A673 (cell line): Measurements from ENCODE around the gene TAF7. TPM values are rescaled to one million over a fixed set of nuclear protein-coding genes. Genes with fewer than 3 reads are reported as not detected.
A peak's percentile ranks its signal among the peaks of the same experiment; 100 is the strongest.
"Not testable (repeated sequence)": the region's sequence is repeated elsewhere in the genome, so short reads cannot be mapped to it uniquely, and the experiment has no call there.

Experiments used
- BruUV-seq: library from RNA; stranded (reverse); fragments of 400-500 nt; replicated peaks from 2 replicates; lab custom pipeline; 2021; lab: Mats Ljungman, UMichigan
- CTCF ChIA-PET: fragments of 300-600 bp; sonication (Branson Sonifier 250); formaldehyde crosslinking; loops from one replicate; lab custom pipeline; 2022; ENCODE audit warnings: antibody characterized with exemption; lab: Charles Lee
- POLR2A ChIA-PET: fragments of 300-600 bp; sonication (Branson Sonifier 250); formaldehyde crosslinking; loops from one replicate; lab custom pipeline; 2022; ENCODE audit warnings: antibody characterized with exemption; ENCODE audit not compliant: low non-redundant PET; lab: Charles Lee
- DNase-seq: peaks from one replicate; pipeline ENCODE4 v3.0.0-alpha.2; 2015; ENCODE audit warnings: low spot score
- H3K27ac ChIP-seq: fragments of 200-600 bp; sonication (generic); 2 replicates; pipeline ENCODE4 v1.5.1; 2016; ENCODE audit warnings: mixed run types, low read depth, mild to moderate bottlenecking, mixed read lengths, antibody characterized with exemption, low read length; ENCODE audit not compliant: poor library complexity, severe bottlenecking
- H3K27me3 ChIP-seq: fragments of 200-600 bp; sonication (generic); replicated peaks from 2 replicates; pipeline ENCODE4 v1.6.1; 2017; ENCODE audit warnings: mixed run types, low read depth, mild to moderate bottlenecking, mixed read lengths, antibody characterized with exemption, low read length; ENCODE audit not compliant: insufficient read depth, poor library complexity
- H3K36me3 ChIP-seq: fragments of 200-600 bp; sonication (generic); 2 replicates; pipeline ENCODE4 v1.6.1; 2016; ENCODE audit warnings: mixed run types, mild to moderate bottlenecking, mixed read lengths, antibody characterized with exemption, low read length; ENCODE audit not compliant: insufficient read depth, poor library complexity, severe bottlenecking
- H3K4me1 ChIP-seq: fragments of 200-600 bp; sonication (generic); 2 replicates; pipeline ENCODE4 v1.6.1; 2017; ENCODE audit warnings: mixed run types, mild to moderate bottlenecking, mixed read lengths, antibody characterized with exemption, low read length; ENCODE audit not compliant: insufficient read depth, poor library complexity, severe bottlenecking
- H3K4me3 ChIP-seq: fragments of 200-600 bp; sonication (generic); 2 replicates; pipeline ENCODE4 v1.5.1; 2016; ENCODE audit warnings: low read depth, mixed run types, mild to moderate bottlenecking, mixed read lengths, low read length; ENCODE audit not compliant: poor library complexity, severe bottlenecking
- H3K9me3 ChIP-seq: fragments of 200-600 bp; sonication (generic); 2 replicates; pipeline ENCODE4 v1.6.1; 2016; ENCODE audit warnings: mixed run types, low read depth, mild to moderate bottlenecking, mixed read lengths, antibody characterized with exemption, low read length; ENCODE audit not compliant: poor library complexity, severe bottlenecking
- CTCF ChIP-seq: fragments of 300-800, 200-600 bp; sonication (generic); conservative IDR thresholded peaks from 2 replicates; pipeline ENCODE4 v1.5.1; 2017; ENCODE audit warnings: low read depth, mild to moderate bottlenecking, antibody characterized with exemption, low read length, moderate library complexity, mixed read lengths
- EZH2 ChIP-seq: fragments of 200-600 bp; sonication (generic); IDR thresholded peaks from 2 replicates; pipeline ENCODE4 v1.6.1; 2017; ENCODE audit warnings: borderline replicate concordance, low read depth, mild to moderate bottlenecking, mixed read lengths, antibody characterized with exemption, low read length; ENCODE audit not compliant: poor library complexity, severe bottlenecking
- intact Hi-C: fragments of 100-400 bp; cut with micrococcal nuclease; formaldehyde crosslinking; loops from one replicate; pipeline ENCODE4 v1.10.0; 2022; ENCODE audit not compliant: unreplicated experiment
- total RNA-seq: library from RNA; stranded (reverse); gene quantifications from 2 replicates; pipeline ENCODE4 v1.2.3, GENCODE V29; 2021

TAF7 gene
- total RNA-seq, 1 experiment from 2014 or later = 73.4 TPM

- Histone ChIP-seq H3K36me3 (no peaks in the 10 kb centered on the region), H3K4me3 (peak within 1 kb of the TSS; percentile 24), H3K9me3 (peaks cover 32% of the 10 kb centered on the region), H3K27me3 (no peaks in the 10 kb centered on the region), H3K4me1 (no peaks in the 10 kb centered on the region), H3K27ac (peak within 1 kb of the TSS; percentile 12)
- CTCF ChIA-PET = interaction anchor here (0.6 to 2.5 kb wide), 6 partner anchors 31 to 214 kb away, joined by 3 to 12 read pairs (median 4); partner anchors contain the start of genes PCDHB14 and PCDHB15
- TSS peak; percentile 76 for BruUV-seq
- POLR2A ChIA-PET = no interaction called here
- TF ChIP-seq CTCF (peak; percentile 76), EZH2 (no peak)
- DNase-seq = peak; percentile 87
- intact Hi-C loops = loop anchor here (5.0 kb wide), 1 partner anchor 212 kb away; no protein-coding TSS in a partner anchor
Measured at GRCh38 chr5:141349917-141350619, 29.5 kb upstream of the TAF7 start, which contains the start of gene PCDHGB1. PCDHGB1 (plus strand) TSS chr5:141350099; CDS start chr5:141350261, 162 bp downstream.

- H3K9me3 ChIP-seq = peaks cover 12% of the 10 kb centered on the region
- H3K4me3 ChIP-seq, CTCF ChIA-PET, H3K36me3 ChIP-seq, DNase-seq, BruUV-seq, H3K27me3 ChIP-seq, H3K4me1 ChIP-seq, intact Hi-C loops, POLR2A ChIA-PET, H3K27ac ChIP-seq: not testable (repeated sequence)
Measured at GRCh38 chr5:141346017-141346416, 25.4 kb upstream of the TAF7 start.

GRCh38 chr5:141345327-141345726 is 24.7 kb upstream of the TAF7 start:
- CTCF ChIA-PET = no interaction called here
- H3K27me3 ChIP-seq = no peaks in the 10 kb centered on the region
- POLR2A ChIA-PET = no interaction called here
- intact Hi-C loops = no loop called here
- no TSS peak for BruUV-seq
- TF ChIP-seq CTCF (no peak), EZH2 (no peak)
- H3K36me3 ChIP-seq = no peaks in the 10 kb centered on the region
- H3K4me1 ChIP-seq = no peaks in the 10 kb centered on the region
- H3K4me3 ChIP-seq = no peak overlapping the region
- no peak for DNase-seq
- H3K9me3 ChIP-seq = peaks cover 10% of the 10 kb centered on the region
- H3K27ac ChIP-seq = no peak overlapping the region
